Posterior vena cava (tissue), 2 donors: ENCODE results near the gene ZNRF3. TPM values are rescaled to one million over a fixed set of nuclear protein-coding genes. Genes with fewer than 3 reads are reported as not detected.

Experiments used
- total RNA-seq, 2 donors: library from RNA; stranded (reverse); fragmentation: NEBNext Ultra II Directional; extraction: Animal tissue kit (Norgen Biotek cat#: 25700); gene quantifications; one replicate each; pipeline ENCODE4 v1.2.1, GENCODE V29; 2021
- donor health status: DM: yes; HTN: yes; CAD: no.
- donor health status: DM: yes; HTN: yes; CAD: no.

ZNRF3 gene
- total RNA-seq, 2 donors from 2014 or later, result 7.5 to 8.5 TPM

Other genes starting within 250 kb of the ZNRF3 start
- gene TTC28, start 203.7 kb upstream of the ZNRF3 start, total RNA-seq, result 10 to 100 TPM; 36.6 to 51.2 TPM
- 1 to 10 TPM; 6.6 to 8.4 TPM for gene CHEK2, start 141.8 kb upstream of the ZNRF3 start, total RNA-seq
- gene HSCB, start 141.5 kb upstream of the ZNRF3 start, total RNA-seq, result 10 to 100 TPM in 1 of 2 donors, 1 to 10 TPM in 1; 9.7 to 10.6 TPM
- 10 to 100 TPM; 12.0 to 19.6 TPM for gene CCDC117, start 110.9 kb upstream of the ZNRF3 start, total RNA-seq
- 100 to 1,000 TPM; 113 to 124 TPM for gene XBP1, start 83.0 kb upstream of the ZNRF3 start, total RNA-seq
- not detected for gene C22orf31, start 178.3 kb downstream of the ZNRF3 start, total RNA-seq
- gene KREMEN1, start 189.5 kb downstream of the ZNRF3 start, total RNA-seq, result 10 to 100 TPM; 13.7 to 22.2 TPM